ENCODE results near the gene TLR4.

- TF ChIP-seq CTCF (IDR thresholded peaks at IDR 0.05) (no peak), POLR2A (IDR thresholded peaks at IDR 0.05) (no peak)
These were observed 35.6 kb downstream of the TLR4 start for GRCh38 chr9:117739624-117740347.

All from vagina (tissue), 2 donors.